HEK293 (cell line): ENCODE measurements around the gene ECM2.

ENCODE experiments used
- CTCF ChIA-PET: fragments of 350-600 bp; formaldehyde crosslinking; extraction: SDS; loops from one replicate; lab custom pipeline; 2021; ENCODE audit warnings: antibody characterized with exemption; lab: Yijun Ruan, JAX
- POLR2A ChIA-PET: fragments of 300-600 bp; formaldehyde crosslinking; extraction: SDS; loops from one replicate; lab custom pipeline; 2020; ENCODE audit warnings: antibody characterized with exemption, inconsistent platforms; lab: Yijun Ruan, JAX
- H3K27ac ChIP-seq: fragments of 200-500 bp; sonication (Bioruptor generic); 2 replicates; pipeline ENCODE4 v1.5.1; 2014; ENCODE audit warnings: low read depth, low read length, control low read depth, inconsistent platforms; ENCODE audit errors: extremely low read depth
- H3K36me3 ChIP-seq, 2 experiments: fragments of 200-500 bp in 1 of 2; sonication (Bioruptor generic) in 1 of 2; 1 replicate in 1 of 2; 2 replicates in 1 of 2; pipeline ENCODE4 v1.5.1; 2014 to 2017; ENCODE audit warnings: inconsistent platforms in 2 of 2, low read length in 2 of 2; ENCODE audit not compliant: control insufficient read depth in 2 of 2, insufficient read depth in 1 of 2
- H3K4me1 ChIP-seq: fragments of 200-500 bp; sonication (Bioruptor generic); 2 replicates; pipeline ENCODE4 v1.5.1; 2014; ENCODE audit warnings: mild to moderate bottlenecking, low read length, inconsistent platforms; ENCODE audit not compliant: control insufficient read depth, insufficient read depth
- H3K4me3 ChIP-seq: 2 replicates; pipeline ENCODE4 v1.5.1; 2011; ENCODE audit warnings: low read depth, mild to moderate bottlenecking, control low read depth, low read length, moderate library complexity
- H3K9me3 ChIP-seq: fragments of 200-500 bp; sonication (Bioruptor generic); 2 replicates; pipeline ENCODE4 v1.5.1; 2014; ENCODE audit warnings: low read depth, low read length, inconsistent platforms; ENCODE audit not compliant: control insufficient read depth, insufficient read depth
- GFI1B ChIP-seq: fragments of 450-650 bp; formaldehyde crosslinking; IDR thresholded peaks from 2 replicates; pipeline ENCODE4 v1.5.1; 2016; ENCODE audit warnings: missing biosample characterization, missing genetic modification characterization
- MEIS1 ChIP-seq: sonication (generic); formaldehyde crosslinking; IDR thresholded peaks from 2 replicates; pipeline ENCODE4 v1.8.1; 2022; ENCODE audit warnings: missing genetic modification reagents, mild to moderate bottlenecking, borderline replicate concordance
- WT1 ChIP-seq: fragments of 450-650 bp; formaldehyde crosslinking; IDR thresholded peaks from 2 replicates; pipeline ENCODE4 v1.5.1; 2016; ENCODE audit warnings: missing biosample characterization, missing genetic modification characterization
- ZFP41 ChIP-seq: fragments of 450-650 bp; formaldehyde crosslinking; IDR thresholded peaks from 2 replicates; pipeline ENCODE4 v1.5.1; 2016; ENCODE audit warnings: missing biosample characterization, missing genetic modification characterization, borderline replicate concordance
- ZNF114 ChIP-seq: fragments of 450-650 bp; formaldehyde crosslinking; IDR thresholded peaks from 2 replicates; pipeline ENCODE4 v1.5.0; 2017; ENCODE audit warnings: missing biosample characterization, missing genetic modification characterization
- ZNF184 ChIP-seq: fragments of 450-650 bp; IDR thresholded peaks from 2 replicates; pipeline ENCODE4 v1.5.1; 2018; ENCODE audit warnings: missing biosample characterization, mild to moderate bottlenecking, missing genetic modification characterization
- ZNF211 ChIP-seq: fragments of 450-650 bp; formaldehyde crosslinking; IDR thresholded peaks from 2 replicates; pipeline ENCODE4 v1.5.1; 2016; ENCODE audit warnings: low read depth, missing biosample characterization, missing genetic modification characterization
- ZNF214 ChIP-seq: fragments of 450-650 bp; formaldehyde crosslinking; IDR thresholded peaks from 2 replicates; pipeline ENCODE4 v1.5.1; 2017; ENCODE audit warnings: missing biosample characterization, mild to moderate bottlenecking, missing genetic modification characterization, borderline replicate concordance
- ZNF248 ChIP-seq: fragments of 450-650 bp; formaldehyde crosslinking; IDR thresholded peaks from 2 replicates; pipeline ENCODE4 v1.5.1; 2017; ENCODE audit warnings: missing biosample characterization, missing genetic modification characterization
- ZNF391 ChIP-seq: fragments of 450-650 bp; formaldehyde crosslinking; IDR thresholded peaks from 2 replicates; pipeline ENCODE4 v1.5.1; 2016; ENCODE audit warnings: low read depth, missing biosample characterization, missing genetic modification characterization, borderline replicate concordance
- ZNF416 ChIP-seq: fragments of 450-650 bp; formaldehyde crosslinking; IDR thresholded peaks from 2 replicates; pipeline ENCODE4 v1.5.1; 2016; ENCODE audit warnings: missing biosample characterization, missing genetic modification characterization
- ZNF501 ChIP-seq: fragments of 450-650 bp; formaldehyde crosslinking; IDR thresholded peaks from 2 replicates; pipeline ENCODE4 v1.5.1; 2016; ENCODE audit warnings: missing biosample characterization, missing genetic modification characterization
- ZNF510 ChIP-seq: fragments of 450-650 bp; formaldehyde crosslinking; IDR thresholded peaks from 2 replicates; pipeline ENCODE4 v1.5.1; 2018; ENCODE audit warnings: mild to moderate bottlenecking, missing genetic modification characterization, missing biosample characterization; ENCODE audit not compliant: insufficient replicate concordance
- ZNF560 ChIP-seq: fragments of 450-650 bp; formaldehyde crosslinking; IDR thresholded peaks from 2 replicates; pipeline ENCODE4 v1.5.1; 2017; ENCODE audit warnings: missing biosample characterization, missing genetic modification characterization, borderline replicate concordance
- ZNF629 ChIP-seq: fragments of 450-650 bp; formaldehyde crosslinking; IDR thresholded peaks from 2 replicates; pipeline ENCODE4 v1.5.1; 2017; ENCODE audit warnings: missing biosample characterization, missing genetic modification characterization
- ZNF777 ChIP-seq: fragments of 450-650 bp; formaldehyde crosslinking; IDR thresholded peaks from 2 replicates; pipeline ENCODE4 v1.5.1; 2017; ENCODE audit warnings: missing biosample characterization, missing genetic modification characterization, borderline replicate concordance
- ZNF791 ChIP-seq: fragments of 450-650 bp; formaldehyde crosslinking; IDR thresholded peaks from 2 replicates; pipeline ENCODE4 v1.5.1; 2016; ENCODE audit warnings: missing biosample characterization, missing genetic modification characterization
- ZXDB ChIP-seq: fragments of 450-650 bp; formaldehyde crosslinking; IDR thresholded peaks from 2 replicates; pipeline ENCODE4 v1.5.1; 2016; ENCODE audit warnings: missing biosample characterization, missing genetic modification characterization
- TF ChIP-seq, protein P1 (sequence below): fragments of 450-650 bp; formaldehyde crosslinking; IDR thresholded peaks from 2 replicates; pipeline ENCODE4 v1.5.1; 2016; ENCODE audit warnings: missing biosample characterization, missing genetic modification characterization
- TF ChIP-seq, protein P2 (sequence below): fragments of 450-650 bp; IDR thresholded peaks from 2 replicates; pipeline ENCODE4 v1.5.1; 2018; ENCODE audit warnings: missing biosample characterization, missing genetic modification characterization

Gene ECM2

DNA sequence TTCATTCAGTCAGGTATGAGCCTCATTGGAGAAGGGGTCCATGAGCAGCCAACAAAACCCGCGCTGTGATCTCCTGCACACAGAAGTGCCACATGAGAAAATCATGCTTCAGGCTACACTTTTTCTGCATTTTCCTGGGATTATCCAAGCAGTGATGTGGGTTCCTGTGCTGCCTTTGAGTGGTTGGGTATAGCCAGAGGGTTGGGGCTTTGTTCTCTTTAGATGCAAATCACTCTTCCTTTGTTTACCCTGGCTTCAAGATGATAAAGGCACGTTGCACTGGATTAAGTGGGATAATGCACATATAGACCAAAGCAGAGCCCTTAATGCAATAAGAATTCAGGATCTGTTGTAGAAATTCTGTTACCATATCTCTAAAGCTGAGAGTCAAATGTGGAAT, 18.7 kb downstream of the ECM2 start (continued):
- TF ChIP-seq ZNF510 (no peak), ZNF184 (tag by site-specific recombination) (no peak), ZNF560 (tag by site-specific recombination) (no peak), ZNF629 (tag by site-specific recombination) (no peak), GFI1B (tag by site-specific recombination) (no peak), ZNF248 (tag by site-specific recombination) (no peak), ZNF501 (tag by site-specific recombination) (no peak), ZNF416 (tag by site-specific recombination) (no peak), ZNF791 (tag by site-specific recombination) (no peak), ZFP41 (tag by site-specific recombination) (no peak), MEIS1 (no peak)
- TF ChIP-seq, protein P1, sequence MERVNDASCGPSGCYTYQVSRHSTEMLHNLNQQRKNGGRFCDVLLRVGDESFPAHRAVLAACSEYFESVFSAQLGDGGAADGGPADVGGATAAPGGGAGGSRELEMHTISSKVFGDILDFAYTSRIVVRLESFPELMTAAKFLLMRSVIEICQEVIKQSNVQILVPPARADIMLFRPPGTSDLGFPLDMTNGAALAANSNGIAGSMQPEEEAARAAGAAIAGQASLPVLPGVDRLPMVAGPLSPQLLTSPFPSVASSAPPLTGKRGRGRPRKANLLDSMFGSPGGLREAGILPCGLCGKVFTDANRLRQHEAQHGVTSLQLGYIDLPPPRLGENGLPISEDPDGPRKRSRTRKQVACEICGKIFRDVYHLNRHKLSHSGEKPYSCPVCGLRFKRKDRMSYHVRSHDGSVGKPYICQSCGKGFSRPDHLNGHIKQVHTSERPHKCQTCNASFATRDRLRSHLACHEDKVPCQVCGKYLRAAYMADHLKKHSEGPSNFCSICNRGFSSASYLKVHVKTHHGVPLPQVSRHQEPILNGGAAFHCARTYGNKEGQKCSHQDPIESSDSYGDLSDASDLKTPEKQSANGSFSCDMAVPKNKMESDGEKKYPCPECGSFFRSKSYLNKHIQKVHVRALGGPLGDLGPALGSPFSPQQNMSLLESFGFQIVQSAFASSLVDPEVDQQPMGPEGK (tag by site-specific recombination) = no peak

DNA sequence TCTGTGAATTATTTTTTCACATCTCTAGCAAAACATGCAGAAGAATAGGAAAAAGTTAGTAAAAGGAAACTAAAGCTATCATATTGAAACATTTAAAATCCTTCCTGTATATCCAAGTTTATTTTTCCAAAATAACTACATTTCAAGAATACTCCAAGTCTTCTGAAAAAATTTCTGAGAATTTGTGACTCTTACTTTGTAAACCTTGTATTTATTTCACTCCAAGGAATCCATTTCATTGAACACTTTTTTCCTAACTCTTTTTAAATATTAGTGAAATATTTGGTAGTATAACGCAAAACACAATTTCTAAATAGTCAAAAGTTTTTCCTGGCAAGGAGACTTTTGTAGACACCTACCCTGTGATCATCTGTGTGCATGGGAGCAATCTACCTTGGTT, 19.3 kb downstream of the ECM2 start:
- TF ChIP-seq ZNF391 (tag by site-specific recombination) (no peak), WT1 (tag by site-specific recombination) (no peak), ZNF211 (tag by site-specific recombination) (no peak), ZNF114 (tag by site-specific recombination) (no peak)
- no peaks in the 10 kb centered on the region for H3K9me3 ChIP-seq
- H3K36me3 ChIP-seq = no peaks in the 10 kb centered on the region
- H3K4me3 ChIP-seq = no peak overlapping the region
- ChIA-PET CTCF (no interaction called here), POLR2A (no interaction called here)
- H3K4me1 ChIP-seq = no peaks in the 10 kb centered on the region
- no peak overlapping the region for H3K27ac ChIP-seq

DNA sequence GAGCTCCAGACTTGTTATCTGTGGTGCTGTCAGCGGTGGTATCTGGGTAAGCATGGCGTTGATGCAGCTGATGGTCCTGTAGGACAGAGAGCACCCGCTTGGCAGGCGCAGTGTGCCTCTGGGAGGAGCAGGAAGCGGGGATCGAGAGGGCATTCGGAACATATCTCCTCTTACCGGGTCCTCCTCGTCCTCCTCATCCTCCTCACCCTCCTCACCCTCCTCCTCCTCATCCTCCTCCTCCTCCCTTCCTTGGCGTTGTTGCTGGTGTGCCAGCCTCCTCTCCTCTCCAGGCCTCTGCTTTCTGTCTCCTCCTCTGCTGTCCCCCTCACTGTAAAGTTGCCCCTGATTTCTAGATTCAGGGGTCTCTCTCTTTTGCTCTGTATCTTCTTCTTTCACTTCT, 21.2 kb downstream of the ECM2 start:
- TF ChIP-seq ZNF214 (tag by site-specific recombination) (no peak), ZXDB (tag by site-specific recombination) (no peak), ZNF777 (tag by site-specific recombination) (no peak)
- TF ChIP-seq, protein P2, sequence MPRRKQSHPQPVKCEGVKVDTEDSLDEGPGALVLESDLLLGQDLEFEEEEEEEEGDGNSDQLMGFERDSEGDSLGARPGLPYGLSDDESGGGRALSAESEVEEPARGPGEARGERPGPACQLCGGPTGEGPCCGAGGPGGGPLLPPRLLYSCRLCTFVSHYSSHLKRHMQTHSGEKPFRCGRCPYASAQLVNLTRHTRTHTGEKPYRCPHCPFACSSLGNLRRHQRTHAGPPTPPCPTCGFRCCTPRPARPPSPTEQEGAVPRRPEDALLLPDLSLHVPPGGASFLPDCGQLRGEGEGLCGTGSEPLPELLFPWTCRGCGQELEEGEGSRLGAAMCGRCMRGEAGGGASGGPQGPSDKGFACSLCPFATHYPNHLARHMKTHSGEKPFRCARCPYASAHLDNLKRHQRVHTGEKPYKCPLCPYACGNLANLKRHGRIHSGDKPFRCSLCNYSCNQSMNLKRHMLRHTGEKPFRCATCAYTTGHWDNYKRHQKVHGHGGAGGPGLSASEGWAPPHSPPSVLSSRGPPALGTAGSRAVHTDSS (tag by site-specific recombination) = peak; percentile 71
- H3K9me3 ChIP-seq = no peaks in the 10 kb centered on the region
- H3K4me3 ChIP-seq = no peak overlapping the region
- no peaks in the 10 kb centered on the region for H3K4me1 ChIP-seq
- H3K27ac ChIP-seq = no peak overlapping the region
- H3K36me3 ChIP-seq = no peaks in the 10 kb centered on the region
- CTCF ChIA-PET = no interaction called here
- POLR2A ChIA-PET = no interaction called here
